Muscle of arm (tissue), 12 donors: ENCODE results near the gene B9D2. TPM values are rescaled to one million over a fixed set of nuclear protein-coding genes. Genes with fewer than 3 reads are reported as not detected.

Experiments used
- DNase-seq: peaks from one replicate; pipeline ENCODE4 v3.0.0-alpha.2; 2013
- polyA plus RNA-seq, 12 donors: library from polyadenylated mRNA; unstranded; fragments of 120-200 nt; gene quantifications; one replicate each; pipeline ENCODE4 v1.2.1, GENCODE V29; 2013; ENCODE audit not compliant: insufficient read length in 12 of 12

B9D2 gene
- polyA plus RNA-seq, 12 donors, result 1.5 to 3.2 (median 2.3) TPM; not detected in 2

GRCh38 chr19:41330481-41330880 is 33.5 kb downstream of the B9D2 start:
- DNase-seq, result no peak

- no peak for DNase-seq
Observed at GRCh38 chr19:41328842-41329225, 35.1 kb downstream of the B9D2 start.

- DNase-seq, result no peak
Observed at GRCh38 chr19:41328157-41328841, 35.6 kb downstream of the B9D2 start.

DNA sequence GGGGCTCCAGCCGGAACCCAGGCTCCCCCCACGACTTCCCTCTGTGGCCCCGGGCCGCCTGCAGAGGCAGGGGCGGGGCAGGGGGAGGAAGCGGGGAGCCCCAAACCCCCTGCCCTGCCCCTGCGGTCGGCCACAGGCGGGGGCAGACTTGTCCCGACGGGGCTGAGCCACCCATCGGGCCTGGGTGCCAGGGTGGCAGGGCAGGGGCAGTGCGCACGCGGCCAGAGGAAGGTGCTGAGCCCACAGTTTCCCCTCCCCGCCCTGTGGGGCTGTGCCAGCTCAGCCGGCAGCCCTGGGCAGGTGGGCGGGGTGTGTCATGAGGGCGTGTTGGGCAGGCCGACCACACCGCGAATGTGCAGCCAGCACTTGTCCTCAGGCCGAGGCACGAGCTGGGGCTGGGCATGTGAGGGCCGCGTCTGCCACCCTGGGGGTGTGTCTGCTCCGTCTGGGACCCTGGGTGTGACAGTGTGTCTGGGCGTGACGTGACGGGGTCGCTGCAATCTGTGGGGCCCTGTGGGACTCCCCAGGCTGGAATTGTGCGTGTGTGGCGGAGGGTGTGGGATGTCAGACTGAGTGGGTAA is 36.3 kb downstream of the B9D2 start:
- DNase-seq, result no peak

DNA sequence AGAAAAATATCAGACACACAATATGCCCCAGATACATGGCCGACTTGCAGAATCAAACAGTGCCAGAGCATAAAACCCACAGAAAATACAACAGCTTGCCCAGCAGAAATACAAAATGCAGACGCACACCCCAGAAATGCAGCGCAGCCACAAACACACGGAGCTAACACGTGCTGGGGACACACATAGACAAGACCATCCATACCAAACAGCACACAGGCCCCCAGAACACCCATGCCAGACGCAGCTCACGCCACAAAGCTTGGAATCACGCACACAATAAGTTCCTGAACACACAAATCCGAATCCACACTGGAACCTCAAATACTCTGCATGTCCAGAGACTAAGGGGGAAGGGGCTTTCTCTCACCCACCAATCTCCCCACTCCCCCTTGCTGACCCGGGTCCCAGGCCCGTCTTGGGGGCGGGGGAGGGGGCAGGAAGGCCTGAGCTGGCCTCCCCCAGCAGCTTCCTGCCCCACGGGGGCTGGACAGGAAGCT is 36.8 kb downstream of the B9D2 start:
- no peak for DNase-seq

DNA sequence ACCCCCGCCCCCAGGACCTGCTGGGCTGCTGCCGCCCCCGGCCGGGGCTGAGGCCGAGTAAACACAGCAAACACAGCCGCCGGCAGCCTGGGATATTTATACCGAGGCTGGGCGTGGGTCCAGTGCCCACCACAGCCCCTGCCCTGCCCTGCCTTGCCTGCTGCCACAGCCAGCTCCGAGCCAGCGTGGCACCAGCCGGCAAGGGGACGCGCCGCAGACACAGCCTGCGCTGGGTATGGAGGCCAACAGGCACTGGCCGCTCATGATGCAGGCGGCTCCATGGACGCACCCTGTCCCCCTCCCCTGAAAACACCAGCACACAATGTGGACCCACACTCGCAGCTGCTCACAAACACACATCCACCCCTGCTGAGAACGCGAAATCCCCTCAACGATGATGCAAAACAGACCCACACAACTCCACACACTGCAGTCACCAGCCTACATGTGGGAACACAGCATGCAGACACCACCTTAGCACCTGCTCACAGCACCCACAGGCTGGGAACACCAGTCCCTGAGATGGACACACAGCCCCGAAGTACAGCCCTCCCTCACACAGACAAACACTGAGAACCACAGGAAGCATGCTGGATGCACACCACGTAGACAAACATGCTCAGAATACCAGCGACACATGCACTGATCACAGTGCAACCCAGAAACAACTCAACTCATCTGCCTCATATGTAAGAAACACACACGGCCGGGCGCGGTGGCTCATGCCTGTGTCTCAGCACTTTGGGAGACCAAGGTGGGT is 37.8 kb downstream of the B9D2 start:
- DNase-seq, result no peak

GRCh38 chr19:41325640-41325946 is 38.4 kb downstream of the B9D2 start:
- DNase-seq, result no peak

- peak; percentile 43 for DNase-seq
Observed at GRCh38 chr19:41324921-41325639, 38.9 kb downstream of the B9D2 start.

- no peak for DNase-seq
Observed at GRCh38 chr19:41324231-41324702, 39.7 kb downstream of the B9D2 start.

DNA sequence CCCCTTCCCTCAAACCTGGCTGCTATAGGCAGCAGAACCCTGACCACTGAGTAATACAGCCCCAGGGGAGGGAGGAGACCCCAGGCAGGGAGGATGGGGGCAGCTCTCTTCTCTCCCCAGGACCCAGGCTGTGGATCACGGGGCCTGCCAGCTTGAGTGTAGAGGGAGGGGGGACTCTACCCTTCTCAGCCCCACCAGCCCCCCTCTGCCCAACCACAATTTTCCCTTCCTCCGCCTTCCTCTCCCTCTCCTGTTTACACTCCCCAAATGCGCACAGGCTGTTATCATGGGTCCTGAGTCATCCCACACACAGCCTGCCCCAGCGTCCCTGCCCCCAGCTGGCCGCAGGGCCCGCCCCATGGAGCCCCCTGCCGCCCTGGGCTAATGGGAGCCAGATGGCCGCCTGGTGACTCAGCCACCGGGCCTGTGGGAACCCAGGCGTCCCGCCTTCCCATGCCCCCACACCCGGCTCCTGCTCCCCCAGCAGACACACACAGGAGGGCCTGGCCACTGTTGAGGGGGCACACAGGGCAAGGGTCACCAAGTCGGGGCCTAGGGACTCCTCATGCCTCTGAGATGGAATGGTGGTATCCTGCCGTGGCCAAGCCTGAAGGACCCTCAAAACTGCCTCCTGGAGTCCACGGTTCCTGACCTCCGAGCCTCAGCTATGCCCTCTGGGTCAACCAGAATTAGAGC is 40.4 kb downstream of the B9D2 start:
- DNase-seq, result no peak

DNA sequence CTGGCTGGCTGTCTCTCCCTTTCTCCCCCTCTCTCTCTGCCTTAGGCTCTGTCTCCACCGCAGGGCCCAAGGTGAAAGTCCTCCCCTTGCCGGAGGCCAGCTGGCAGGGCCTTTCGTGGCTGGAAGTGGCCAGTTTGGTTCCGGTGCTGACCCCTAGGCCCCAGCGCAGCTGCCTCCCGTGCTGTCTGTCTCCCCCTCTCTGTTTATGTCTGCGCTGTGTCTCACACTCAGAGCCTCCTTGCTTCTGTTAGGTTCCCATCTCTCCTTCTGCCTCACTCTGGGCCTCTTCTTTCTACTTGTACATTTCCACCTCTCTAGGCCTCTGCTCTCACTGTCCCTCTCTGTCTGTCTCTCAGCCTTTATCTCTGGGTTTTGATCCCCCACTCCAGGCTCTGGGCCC is 40.9 kb downstream of the B9D2 start:
- DNase-seq, result no peak

DNA sequence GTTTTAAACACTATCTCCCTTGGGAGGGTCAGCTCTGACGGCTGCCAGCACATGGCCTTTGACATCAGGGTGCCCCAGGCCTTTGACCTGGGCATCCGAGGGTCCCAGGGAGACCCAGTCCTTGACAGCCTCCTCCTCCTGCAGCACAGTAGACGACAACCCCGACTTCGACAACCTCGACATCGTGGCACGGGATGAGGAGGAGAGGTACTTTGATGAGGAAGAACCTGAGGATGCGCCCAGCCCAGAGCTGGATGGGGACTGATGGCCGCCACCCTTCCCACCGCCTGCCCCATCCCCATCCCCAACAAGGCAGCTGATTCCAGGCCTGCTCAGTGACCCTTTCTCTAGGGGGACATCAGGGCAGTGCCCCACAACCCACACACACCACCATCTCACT is 41.5 kb downstream of the B9D2 start:
- DNase-seq, result no peak

DNA sequence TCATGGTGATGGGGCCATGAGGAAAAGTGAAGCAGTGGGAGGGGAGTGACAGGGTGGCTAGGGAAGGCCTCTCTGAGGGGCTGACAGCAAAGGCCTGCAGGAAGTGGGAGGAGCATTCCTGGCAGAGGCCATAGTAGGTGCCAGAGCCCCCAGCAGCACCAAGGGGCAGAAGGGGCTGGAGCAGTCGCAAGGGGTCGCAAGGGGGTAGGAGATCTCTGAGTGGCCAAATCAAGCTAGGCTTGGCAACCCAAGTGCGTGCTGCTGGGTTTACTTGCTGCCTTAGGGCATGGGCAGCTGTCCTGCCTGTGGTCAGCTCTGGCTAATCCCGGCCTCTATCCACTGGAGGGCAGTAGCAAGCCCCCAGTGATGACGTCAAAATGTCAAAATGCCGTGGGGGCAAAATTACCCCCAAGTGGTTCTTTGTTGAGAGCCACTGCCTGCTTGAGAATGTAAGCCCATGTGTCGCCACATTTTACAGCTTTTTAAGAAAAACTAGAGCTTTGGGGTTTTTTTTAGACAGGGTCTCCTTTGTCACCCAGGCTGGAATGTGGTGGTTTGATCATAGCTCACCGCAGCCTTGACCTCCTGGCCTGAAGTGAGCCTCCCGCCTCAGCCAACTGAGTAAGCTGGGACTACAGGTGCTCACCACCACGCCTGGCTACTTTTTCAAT is 42.2 kb downstream of the B9D2 start:
- DNase-seq, result no peak

DNA sequence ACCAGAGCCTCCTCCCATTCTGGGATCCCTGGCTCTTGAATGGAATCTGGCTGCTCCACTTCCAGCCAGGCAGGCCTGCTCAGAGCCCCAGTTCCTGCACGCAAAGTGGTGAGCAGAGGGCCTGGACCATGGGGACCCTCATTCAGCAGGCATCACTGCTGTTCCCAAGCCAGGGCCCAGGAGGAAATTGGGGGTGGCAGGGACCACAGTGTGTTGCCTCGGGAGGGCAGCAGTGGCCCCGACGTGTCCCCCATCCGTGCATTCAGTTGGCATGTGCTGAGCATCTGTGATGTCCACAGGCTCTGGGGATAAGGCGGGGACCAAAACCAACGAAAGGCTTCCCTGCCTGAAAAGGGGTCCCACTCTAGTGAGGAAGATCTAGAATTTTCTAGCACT is 42.7 kb downstream of the B9D2 start:
- DNase-seq, result no peak

DNA sequence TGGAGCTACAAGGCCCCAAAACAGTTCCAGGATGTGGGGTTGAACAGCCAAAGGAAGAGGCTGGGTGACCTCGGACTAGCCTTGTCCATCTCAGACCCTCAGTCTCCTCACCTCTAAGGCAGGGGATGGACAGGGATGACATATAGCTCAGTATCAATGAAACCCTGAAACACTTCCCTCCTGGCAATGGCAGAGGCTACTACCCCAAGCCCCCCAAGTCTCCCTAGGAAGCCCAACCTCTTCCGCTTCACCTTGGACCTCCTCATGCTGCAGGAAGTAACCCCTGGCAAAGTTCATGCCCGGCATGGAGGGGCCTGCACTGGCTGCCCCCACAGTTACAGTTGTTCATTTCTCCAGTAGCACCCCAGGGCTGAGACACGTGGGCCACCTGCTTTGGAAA is 43.4 kb downstream of the B9D2 start:
- DNase-seq, result no peak

DNA sequence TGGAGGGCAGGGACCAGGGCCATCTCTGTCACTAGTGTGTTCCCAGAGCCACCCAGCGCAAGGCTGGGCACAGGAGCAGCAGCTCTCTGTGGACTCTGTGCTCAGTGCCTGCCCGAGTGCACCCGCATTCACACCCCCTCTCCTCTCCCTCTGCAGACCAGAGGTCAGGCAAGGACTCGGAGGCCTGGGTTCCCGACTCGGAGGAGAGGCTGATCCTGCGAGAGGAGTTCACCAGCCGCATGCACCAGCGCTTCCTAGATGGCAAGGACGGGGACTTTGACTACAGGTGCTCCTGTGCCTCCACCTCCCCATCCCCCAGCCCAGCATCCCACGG is 43.8 kb downstream of the B9D2 start:
- no peak for DNase-seq

DNA sequence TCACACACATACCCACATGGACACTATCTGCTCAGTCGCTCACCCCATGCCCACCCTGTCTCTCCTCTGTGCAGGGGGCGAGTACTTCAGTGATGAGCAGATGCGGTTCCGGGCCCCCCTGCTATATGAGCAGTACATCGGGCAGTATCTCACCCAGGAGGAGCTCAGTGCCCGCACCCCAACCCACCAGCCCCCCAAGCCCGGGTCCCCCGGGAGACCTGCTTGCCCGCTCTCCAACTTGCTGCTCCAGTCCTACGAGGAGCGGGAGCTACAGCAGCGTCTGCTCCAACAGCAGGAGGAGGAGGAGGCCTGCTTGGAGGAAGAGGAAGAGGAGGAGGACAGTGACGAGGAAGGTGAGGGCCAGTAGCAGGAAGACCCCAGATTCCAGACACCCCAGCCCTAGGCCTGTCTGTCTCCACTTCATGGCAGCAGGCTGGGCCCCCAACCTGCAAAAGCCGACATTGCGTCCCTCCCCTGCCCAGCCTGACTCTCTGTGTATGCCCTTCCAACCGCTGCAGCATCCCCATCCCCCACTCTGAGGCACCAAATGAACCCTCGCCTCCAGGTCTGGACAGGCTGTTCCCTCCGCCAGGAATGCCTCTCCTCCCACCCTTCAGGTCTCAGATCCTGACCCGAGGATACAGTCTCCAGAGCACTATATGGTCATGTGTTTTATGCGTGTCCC is 44.3 kb downstream of the B9D2 start:
- no peak for DNase-seq

GRCh38 chr19:41318696-41319499 is 45.1 kb downstream of the B9D2 start:
- DNase-seq, result no peak

DNA sequence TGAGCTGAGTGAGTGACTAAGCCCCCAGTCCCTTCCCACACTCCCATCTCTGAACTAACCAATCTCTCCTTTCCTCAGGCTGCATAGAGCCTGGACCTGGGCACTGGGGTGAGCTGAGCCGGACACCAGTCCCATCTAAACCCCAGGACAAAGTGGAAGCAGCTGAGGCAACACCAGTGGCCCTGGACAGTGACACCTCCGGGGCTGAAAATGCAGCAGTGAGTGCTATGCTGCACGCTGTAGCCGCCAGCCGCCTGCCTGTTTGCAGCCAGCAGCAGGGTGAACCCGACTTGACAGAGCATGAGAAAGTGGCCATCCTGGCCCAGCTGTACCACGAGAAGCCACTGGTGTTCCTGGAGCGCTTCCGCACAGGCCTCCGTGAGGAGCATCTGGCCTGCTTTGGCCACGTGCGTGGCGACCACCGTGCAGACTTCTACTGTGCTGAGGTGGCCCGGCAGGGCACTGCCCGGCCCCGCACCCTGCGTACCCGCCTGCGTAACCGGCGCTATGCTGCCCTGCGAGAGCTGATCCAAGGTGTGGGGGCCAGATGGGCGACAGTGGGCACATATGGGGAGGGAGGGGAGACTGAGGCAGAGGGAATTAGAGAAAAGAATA is 47.5 kb downstream of the B9D2 start:
- no peak for DNase-seq
